ENCODE results near the gene SRPK2. TPM values are rescaled to one million over a fixed set of nuclear protein-coding genes. Genes with fewer than 3 reads are reported as not detected.
"Not testable (repeated sequence)": the region's sequence is repeated elsewhere in the genome, so short reads cannot be mapped to it uniquely, and the experiment has no call there.

SRPK2 gene
- total RNA-seq, 1 donor from 2014 or later: 58.5 TPM

- no peak overlapping the region for H3K4me3 Mint-ChIP-seq (ENCODE audit: unreplicated experiment)
- TF ChIP-seq CTCF (IDR thresholded peaks at IDR 0.05): no peak
- no peaks in the 10 kb centered on the region for H3K9me3 Mint-ChIP-seq (ENCODE audit: low read depth)
- peaks cover 40% of the 10 kb centered on the region for H3K4me1 Mint-ChIP-seq (ENCODE audit: low read depth)
- no peak for DNase-seq (ENCODE audit: low spot score)
- no peaks in the 10 kb centered on the region for H3K27me3 Mint-ChIP-seq (ENCODE audit: low read depth)
- no peak overlapping the region for H3K27ac Mint-ChIP-seq (ENCODE audit: unreplicated experiment)
- H3K36me3 Mint-ChIP-seq (ENCODE audit: low read depth): no peaks in the 10 kb centered on the region
Measured at GRCh38 chr7:105307163-105307672, 81.5 kb downstream of the SRPK2 start.

GRCh38 chr7:105306298-105306748 lies 82.4 kb downstream of the SRPK2 start:
- H3K4me1 Mint-ChIP-seq (ENCODE audit: low read depth): peaks cover 42% of the 10 kb centered on the region
- no peak overlapping the region for H3K4me3 Mint-ChIP-seq (ENCODE audit: unreplicated experiment)
- H3K9me3 Mint-ChIP-seq (ENCODE audit: low read depth): no peaks in the 10 kb centered on the region
- H3K36me3 Mint-ChIP-seq (ENCODE audit: low read depth): no peaks in the 10 kb centered on the region
- H3K27ac Mint-ChIP-seq (ENCODE audit: unreplicated experiment): no peak overlapping the region
- DNase-seq (ENCODE audit: low spot score): no peak
- TF ChIP-seq CTCF (IDR thresholded peaks at IDR 0.05): no peak
- H3K27me3 Mint-ChIP-seq (ENCODE audit: low read depth): no peaks in the 10 kb centered on the region

GRCh38 chr7:105305633-105306032 lies 83.1 kb downstream of the SRPK2 start:
- no peak for DNase-seq (ENCODE audit: low spot score)
- Mint-ChIP-seq H3K36me3 (ENCODE audit: low read depth) (no peaks in the 10 kb centered on the region), H3K4me3 (ENCODE audit: unreplicated experiment) (no peak overlapping the region), H3K4me1 (ENCODE audit: low read depth) (peaks cover 43% of the 10 kb centered on the region), H3K9me3 (ENCODE audit: low read depth) (no peaks in the 10 kb centered on the region), H3K27ac (ENCODE audit: unreplicated experiment) (no peak overlapping the region), H3K27me3 (ENCODE audit: low read depth) (no peaks in the 10 kb centered on the region)
- no peak for TF ChIP-seq CTCF (IDR thresholded peaks at IDR 0.05)

- peak; percentile 22 for TF ChIP-seq CTCF (IDR thresholded peaks at IDR 0.05)
- no peak for DNase-seq (ENCODE audit: low spot score)
- no peaks in the 10 kb centered on the region for H3K27me3 Mint-ChIP-seq (ENCODE audit: low read depth)
- H3K4me1 Mint-ChIP-seq (ENCODE audit: low read depth): peaks cover 38% of the 10 kb centered on the region
- H3K4me3 Mint-ChIP-seq (ENCODE audit: unreplicated experiment): no peak overlapping the region
- no peaks in the 10 kb centered on the region for H3K36me3 Mint-ChIP-seq (ENCODE audit: low read depth)
- no peaks in the 10 kb centered on the region for H3K9me3 Mint-ChIP-seq (ENCODE audit: low read depth)
- peak overlapping the region; percentile 41 for H3K27ac Mint-ChIP-seq (ENCODE audit: unreplicated experiment)
Measured at GRCh38 chr7:105304040-105304895, 84.5 kb downstream of the SRPK2 start.

- not testable (repeated sequence) for H3K27ac Mint-ChIP-seq (ENCODE audit: unreplicated experiment)
- H3K4me1 Mint-ChIP-seq (ENCODE audit: low read depth): peaks cover 39% of the 10 kb centered on the region
Measured at GRCh38 chr7:105300587-105300986, 88.1 kb downstream of the SRPK2 start.

More at GRCh38 chr7:105300587-105300986, 88.1 kb downstream of the SRPK2 start:
- H3K9me3 Mint-ChIP-seq (ENCODE audit: low read depth); H3K4me3 Mint-ChIP-seq (ENCODE audit: unreplicated experiment); DNase-seq (ENCODE audit: low spot score); H3K36me3 Mint-ChIP-seq (ENCODE audit: low read depth); H3K27me3 Mint-ChIP-seq (ENCODE audit: low read depth): not testable (repeated sequence)
